Glomerular visceral epithelial cell (primary cell): Measurements from ENCODE around the gene SIGMAR1.
A peak's percentile ranks its signal among the peaks of the same experiment; 100 is the strongest.

Source experiments
- DNase-seq: peaks from one replicate; pipeline ENCODE4 v3.0.0-alpha.2; 2016; ENCODE audit errors: extremely low spot score

Gene SIGMAR1

DNA sequence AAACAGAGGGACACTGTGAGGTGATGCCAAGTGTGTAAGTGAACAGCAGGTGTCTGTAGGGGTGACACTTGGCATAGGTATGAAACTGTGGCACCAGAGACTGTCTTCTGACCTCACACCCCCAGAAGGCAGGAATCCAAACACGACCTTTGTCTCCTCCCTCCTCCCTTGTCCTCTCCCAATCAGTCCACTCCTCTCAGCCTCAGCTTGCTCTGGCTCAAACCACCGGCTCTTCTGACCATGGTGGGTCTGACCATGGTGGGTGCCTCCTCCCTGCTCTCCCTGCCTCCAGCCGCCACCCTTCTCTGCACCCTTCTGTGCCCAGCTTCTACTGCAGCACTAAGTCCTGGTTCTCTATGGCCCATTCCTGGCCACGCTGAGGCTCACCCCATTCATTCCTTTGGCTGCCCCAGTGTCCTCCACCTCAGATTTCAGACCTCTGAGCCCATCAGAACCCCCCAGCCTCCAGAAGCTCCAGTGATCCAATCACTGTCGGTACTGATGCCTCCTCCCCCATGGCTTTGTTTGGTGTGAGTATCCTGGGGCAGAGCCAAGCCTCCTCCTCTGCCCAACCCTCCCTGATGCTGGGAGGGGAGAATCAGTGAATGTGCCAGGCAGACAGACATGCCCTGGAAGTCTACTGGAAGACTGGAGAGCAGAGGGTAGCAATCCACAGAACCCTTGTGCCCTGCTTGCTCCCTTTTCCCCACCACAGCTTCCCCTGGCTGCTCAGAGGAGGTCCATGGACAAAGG lies 7.0 kb downstream of the SIGMAR1 start:
- DNase-seq = no peak

DNA sequence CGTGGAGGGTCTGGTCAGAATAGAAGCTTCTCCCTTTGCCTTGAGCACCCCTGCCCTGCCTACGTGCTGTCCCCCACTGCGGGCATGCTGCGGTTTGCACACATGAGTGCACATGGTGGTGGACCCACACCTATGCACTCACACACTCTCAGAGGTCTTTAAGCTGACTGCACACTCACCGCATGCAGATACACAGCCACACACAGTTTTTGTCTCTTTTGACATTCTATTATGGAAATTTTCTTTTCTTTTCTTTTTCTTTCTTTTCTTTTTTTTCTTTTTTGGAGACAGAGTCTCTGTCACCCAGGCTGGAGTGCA lies 8.1 kb downstream of the SIGMAR1 start:
- DNase-seq = no peak

DNA sequence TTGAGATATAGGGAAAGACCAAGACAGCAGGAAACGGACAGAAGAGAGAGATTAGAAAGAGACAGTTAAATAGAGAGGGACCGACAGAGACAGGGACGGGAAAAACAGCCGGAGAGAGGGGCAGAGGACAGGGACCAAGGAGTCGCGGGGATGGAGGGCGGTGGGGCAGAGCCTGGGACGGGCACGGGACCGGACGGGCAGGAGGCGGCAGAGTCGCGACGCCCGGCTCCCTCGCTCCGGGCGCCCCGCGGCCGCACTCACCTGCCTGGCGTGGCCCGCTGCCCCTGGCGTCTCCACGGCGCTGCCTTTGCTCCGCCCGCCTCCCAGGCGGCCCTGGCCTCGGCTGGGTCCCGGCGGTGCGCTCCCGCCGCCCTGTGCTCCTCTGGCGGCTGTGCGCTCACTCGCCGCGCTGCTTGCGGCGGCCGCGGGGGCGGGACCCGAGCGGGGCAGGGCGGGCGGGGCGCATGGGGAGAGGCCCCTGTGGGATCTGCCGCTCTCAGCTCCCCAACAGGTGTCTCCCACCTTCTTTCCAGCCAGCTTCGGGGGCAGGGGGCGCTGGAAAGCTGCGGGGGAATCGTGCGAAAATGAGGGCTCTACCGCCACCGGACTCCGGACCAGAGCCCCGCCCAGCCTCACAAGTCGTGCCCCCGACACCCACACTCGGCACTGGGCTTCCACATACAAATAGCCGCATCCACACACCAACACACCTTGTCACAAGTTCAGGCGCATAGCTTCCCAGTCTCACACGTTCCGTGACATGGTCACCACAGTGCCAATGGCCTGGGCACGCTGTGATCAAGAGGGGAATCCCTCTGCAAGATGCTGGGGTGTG lies 8.7 kb downstream of the SIGMAR1 start, which contains the start of gene ARID3C:
Gene ARID3C, minus strand, starts transcription at position 411 of the 835 bp plus-strand sequence. CDS start 1,052 bp downstream, outside the sequence.
- peak; percentile 36 for DNase-seq

DNA sequence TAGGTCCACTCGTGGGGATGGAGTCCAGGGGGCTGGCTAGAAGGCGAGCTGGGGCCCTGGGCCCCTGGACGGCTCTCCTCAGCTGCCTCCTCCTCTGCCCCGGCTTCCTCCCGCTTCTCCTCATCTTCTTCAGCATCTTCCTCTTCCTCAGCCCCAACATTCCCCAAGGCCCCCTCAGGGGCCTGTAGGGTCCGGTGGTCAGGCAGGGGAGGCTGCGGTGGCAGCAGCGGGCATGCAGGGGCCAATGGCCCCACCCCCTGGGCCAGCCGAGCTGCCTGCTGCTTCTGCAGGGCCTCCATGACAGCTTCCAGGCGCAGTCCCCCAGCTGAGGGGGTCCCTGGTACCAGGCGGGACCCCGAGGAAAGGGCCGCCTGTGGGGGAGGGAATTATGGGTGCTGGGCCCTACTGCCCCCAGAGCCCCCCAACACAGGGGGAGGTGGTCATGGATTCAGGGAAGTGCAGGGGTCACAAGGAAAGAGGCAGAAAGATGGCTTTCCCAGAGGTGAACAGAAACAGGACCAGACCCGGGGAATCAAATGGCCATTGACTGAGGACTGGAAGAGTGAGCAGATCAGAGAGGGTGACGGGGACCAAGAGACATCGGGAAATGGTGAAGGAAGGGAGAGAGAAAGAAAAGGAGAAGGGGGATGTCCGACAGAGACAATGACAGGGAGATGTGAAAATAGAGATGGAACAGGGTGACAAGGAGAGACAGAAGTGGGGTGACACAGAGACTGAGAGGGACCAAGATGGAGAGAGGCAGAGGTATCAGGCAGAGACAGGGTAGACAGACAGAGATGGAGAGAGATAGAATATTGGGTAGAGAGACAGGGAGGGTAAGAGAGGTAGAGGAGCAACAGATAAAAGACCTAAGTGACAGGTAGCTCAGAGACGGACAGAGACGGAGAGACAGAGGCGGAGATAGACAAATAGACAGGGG lies 9.6 kb downstream of the SIGMAR1 start:
- no peak for DNase-seq

DNA sequence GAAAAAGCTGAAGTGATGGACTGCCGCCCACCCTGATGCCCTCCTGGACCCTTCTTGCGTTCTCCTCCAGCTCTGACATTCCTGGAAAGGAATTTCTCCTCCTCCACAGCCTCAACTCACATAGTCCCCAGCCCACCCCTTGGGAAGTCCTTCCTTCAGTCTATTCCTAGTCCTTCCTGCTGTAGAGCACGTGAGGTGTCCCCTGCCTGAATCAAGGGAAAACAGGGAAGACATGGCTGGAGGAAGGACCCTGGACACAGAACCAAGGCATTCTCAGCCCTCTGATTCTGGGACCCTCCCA lies 12.5 kb downstream of the SIGMAR1 start:
- DNase-seq = no peak

DNA sequence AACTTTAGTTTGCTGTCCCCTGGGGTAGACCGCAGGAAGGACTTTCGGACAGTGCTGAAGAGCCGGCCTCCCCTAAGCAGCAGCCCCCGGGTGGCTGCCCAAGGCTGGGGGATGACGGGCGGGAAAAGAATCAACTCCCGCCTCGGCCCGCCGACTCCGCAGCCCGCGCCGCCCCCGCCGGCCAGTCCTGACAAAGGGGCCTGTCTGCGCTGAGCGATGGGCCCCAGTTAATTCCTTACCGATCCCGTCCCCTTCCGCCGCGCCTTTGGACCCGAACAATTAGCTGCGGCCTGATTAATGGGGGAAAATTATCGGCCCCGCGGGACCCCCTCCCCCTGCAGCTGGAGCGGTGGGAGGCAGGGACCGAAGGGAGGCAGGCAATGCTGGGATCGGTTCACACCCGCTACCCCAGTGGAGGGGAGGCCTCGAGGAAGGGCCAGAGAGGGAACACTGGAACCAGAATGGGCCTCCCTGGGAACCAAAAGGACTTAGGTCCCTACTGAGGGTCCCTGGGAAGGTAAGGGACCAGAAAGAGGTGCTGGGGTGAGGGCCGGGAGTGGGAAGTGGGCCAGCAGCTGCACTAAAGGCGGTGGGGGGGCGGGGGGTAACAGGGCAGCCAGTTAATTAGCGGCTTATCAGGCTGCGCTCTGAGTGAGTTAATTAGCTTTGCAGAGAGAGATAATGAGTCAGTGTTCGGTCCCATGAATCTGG lies 13.0 kb downstream of the SIGMAR1 start:
- no peak for DNase-seq

DNA sequence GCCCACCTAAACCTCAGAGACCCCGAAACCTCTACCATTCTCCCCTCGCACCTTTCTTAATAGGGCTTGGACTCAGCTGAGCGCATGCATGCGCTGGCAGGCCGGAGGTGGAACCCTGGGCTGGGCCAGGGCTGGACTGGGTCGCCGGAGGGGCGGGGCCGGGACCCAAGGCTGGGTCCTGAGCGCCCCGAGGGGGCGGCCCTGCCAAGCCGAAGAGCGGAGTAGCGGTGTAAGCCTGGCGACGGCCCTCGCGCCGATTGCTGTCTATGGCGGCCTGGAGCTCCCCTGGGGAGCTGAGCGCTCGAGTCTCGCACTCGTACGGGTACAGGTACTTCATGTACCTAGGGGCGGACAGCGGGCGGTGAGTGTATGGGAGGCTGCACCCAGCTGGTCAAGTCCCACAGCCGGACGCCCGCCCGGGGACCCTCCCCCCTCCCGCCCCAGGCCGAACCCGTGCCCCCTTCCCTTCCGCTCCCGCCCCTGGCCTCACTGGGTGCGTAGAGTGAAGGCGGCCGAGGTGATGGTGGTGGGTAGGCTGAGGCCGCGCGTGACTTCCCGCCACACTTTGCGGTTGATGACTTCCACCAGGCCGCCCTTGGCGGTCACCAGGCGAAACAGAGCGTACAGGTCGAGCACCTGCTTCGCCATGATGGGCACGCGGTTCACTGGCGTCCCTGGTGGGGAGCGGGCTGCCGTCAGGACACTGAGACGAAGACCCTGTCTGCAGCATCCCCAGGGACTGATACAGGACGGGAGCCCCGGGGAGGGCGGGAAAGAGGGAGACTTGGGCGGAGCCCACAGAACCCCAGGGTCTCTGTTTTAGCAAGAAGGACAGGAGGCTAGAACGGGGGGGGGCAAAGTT lies 14.0 kb downstream of the SIGMAR1 start:
- DNase-seq = no peak

DNA sequence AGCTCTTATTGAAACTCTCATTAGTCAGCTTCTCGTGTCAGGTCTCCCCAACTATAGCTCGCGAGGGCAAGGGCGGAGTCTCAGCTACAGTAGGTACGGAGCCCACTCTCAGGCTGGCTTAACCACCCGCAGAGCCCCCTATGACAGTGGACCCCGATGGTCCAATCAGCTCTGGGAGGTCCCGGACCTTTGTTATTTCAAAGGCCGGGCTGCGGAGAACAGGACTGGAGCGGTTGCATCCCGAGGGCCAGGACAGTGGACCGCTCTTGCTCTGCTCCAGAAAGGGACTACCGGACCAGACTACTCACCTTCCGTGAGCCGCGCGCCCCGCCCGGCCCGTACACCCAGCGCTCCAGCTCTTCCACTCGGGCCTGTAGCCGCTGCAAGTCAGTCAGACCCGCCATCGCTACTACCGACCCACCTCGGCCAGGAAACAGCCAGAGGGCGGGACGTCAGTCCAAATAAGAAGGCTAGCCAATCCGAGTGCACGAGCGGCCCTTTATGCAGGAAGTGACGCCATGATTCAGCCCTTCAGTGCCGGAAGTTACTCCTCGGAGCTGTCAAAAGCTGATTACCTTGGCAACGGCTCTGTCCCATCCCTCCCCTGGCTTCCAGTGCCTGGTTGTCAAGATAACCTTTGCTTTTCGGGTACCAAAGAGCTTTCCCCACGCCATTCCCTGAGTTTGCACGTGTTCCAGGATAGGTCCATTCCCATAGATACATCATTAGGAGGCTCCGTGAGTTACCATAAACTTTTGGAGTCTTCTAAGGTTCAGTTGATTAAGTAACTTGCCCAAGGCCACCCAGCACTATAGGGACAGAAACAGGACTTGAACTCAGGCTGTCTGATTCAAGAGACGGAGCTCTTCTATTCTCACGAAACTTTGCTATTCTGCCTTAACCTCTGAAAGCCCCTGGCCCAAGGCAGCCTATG lies 17.3 kb downstream of the SIGMAR1 start, which contains the start of gene DCTN3:
Gene DCTN3, minus strand, starts transcription at position 435 of the 934 bp plus-strand sequence. Its CDS starts 31 bp downstream, at position 404.
- peak; percentile 91 for DNase-seq

DNA sequence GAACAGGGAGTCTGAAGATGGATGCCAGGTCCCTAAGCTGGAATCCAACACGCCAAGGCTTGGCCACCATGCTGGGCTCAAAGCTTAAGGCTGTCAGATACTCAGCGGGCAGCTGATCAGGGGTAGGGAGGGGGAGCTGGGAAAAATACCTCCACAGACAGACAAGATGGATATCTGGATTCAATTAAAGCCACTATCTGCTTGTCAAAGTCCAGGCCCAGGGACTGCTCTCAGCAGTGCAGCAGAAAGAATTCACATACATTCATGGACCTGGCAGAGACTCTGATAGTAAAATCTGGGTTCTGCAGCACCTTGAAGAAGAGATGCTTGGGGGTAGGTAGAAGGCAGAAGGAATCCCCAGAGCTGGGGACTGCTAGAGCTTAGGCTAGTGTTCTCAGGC lies 22.5 kb downstream of the SIGMAR1 start:
- DNase-seq = no peak

DNA sequence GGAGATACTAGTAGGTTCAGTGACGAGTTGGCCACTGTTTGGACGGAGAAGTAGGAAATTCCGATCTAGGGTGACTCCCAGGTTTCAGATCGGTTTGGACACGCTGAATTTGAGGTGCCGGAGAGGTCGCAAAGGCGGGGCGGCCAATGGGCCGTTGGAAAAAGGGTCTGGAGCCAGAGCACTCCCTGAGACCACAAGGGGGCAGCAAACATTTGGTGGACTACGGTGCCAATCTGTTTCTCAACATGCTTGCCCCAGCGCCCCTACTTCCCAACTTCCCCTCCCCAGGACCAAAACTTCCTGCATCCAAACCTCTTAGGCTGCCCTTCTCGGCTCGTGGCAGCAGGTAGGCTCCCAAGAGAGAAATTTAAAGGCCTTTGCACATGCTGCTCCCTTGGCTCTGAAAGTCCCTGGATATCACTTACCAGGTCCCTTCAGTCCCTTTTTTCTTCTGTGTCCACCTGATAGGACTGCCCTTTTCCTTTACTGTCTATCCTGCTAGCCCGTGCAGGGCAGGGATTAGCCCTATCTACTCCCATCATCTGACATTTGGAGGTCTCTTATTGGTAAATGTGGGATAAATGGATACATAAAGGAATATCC lies 24.7 kb downstream of the SIGMAR1 start:
- peak; percentile 73 for DNase-seq

DNA sequence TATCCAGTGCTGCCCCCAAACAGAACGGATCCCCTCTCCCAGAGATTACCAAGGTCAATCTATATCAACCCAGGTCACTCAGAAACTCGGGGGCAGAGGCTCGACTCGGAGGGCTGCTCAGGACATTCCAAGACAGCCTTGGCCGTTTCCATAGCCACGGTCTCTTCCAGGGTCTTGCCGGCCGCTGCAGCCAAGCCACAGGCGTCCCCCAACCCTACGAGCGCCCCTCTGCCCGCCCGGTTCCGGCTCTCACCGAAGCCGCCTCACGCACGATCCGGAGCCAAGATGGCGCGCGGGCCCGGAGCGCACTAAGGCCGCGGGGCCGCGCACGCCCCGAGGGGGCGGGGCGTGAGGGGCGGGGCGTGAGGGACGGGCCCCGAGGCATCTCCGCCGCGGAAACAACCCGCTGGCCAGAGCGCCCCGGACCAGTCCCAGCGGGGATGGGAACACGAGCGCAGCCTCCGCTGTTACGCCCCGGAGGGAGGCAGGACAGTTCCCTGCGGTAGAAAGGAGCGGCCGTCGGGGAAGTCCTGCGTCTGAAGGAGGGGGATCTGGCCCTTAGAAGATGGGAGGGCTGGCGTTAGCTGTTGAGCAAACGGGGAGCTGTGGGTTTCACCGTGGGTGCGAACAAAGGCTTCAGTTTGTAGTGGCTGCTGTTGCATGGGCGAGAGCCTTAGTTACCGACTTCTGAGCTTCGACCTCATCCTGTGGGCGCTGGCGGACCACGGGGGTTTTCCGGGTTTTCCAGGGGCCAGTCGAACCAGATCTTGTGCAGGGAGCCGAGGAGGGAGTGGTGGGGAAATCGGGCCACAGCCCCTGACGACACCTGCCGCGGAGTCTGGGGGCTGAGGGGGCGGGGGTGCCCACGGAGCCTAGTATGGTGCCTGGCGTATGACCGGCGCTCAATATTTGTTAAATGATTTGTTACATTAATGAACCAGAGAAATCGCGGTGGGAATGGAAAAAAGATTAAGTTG lies 25.5 kb downstream of the SIGMAR1 start, which contains the start of gene RPP25L:
Gene RPP25L, minus strand, starts transcription at position 287 of the 977 bp plus-strand sequence. CDS start 801 bp downstream, outside the sequence.
- peak; percentile 89 for DNase-seq

DNA sequence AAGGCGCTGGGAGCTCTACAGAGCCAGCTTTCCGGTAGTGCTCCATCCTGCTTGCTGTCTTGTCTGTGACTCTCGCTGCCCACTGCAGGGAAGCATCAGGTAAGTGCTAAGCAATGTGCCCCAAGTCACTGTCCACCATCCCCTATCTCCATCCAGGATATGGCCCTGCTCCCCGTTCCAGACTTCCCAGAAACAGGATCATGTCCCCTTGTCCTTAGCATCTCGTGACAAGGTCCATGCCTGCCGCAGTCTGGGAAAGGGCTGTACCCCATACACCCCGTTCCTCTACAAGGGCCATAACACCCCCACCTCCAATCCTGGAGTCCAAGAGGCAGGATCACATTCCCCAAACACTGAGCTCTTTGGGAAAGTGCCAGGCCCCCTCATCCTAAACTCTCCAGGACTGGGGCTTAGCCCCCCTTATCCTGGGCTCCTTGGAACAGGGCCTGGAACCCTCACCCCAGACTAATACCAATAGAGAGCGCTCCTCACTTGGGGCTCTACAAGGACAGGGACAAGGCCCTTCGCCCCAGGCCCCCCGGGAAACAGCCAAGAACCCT lies 26.3 kb downstream of the SIGMAR1 start:
- DNase-seq = no peak

DNA sequence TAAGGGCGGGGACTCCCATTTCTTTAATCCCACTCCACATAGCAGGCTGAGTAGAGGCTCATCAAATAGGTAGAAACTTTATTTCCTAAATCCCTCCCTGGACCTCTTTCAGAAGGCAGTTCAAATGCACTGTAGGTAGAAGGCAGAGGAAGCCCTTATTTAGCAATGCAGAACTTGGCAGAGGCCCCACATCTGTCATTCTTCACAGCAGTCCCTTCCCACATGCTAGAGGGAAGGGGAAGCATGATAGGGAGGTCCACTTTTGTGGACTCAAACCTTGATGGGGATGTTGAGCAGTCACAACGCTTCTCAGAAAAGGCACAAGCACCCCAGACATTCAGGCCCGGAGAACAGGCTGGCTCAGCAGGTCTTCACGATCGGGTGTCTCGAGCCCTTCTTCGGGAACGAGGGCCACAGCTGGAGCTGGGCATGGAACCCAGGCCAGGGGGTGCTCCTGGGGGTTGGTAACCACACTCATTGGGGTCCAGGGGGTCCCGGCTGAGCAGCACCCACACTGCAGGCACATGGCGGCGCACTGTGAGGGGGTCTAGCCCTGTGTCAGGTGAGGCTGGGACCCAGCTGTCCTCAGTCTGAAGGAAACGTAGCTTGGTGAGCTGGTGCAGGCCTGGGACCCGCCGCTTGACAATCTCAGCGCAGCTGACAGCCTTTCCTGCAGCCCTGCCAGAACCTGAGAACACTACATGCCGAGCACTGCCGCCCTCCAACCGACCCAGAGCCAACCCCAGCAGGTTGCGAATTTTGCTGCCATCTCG lies 27.0 kb downstream of the SIGMAR1 start:
- DNase-seq = no peak

DNA sequence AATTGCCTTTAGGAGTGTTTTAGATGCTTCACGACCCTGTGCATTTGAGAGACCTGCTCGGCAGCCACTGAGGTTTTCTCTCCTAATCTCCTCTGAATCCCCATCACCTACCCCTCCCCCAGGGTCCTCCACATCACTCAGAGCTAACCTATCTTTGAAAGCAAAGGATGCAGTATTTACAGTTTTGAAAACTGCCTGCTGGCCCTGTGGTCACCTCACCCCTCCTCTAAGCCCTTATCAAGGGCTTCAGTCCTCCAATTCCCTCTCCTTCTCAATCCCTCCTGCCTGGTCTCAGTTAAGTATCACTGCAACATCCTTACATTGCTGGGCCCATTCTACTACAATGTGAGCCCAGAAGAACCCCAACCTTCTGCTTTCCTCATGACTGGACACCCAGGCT lies 30.3 kb downstream of the SIGMAR1 start:
- DNase-seq = no peak

DNA sequence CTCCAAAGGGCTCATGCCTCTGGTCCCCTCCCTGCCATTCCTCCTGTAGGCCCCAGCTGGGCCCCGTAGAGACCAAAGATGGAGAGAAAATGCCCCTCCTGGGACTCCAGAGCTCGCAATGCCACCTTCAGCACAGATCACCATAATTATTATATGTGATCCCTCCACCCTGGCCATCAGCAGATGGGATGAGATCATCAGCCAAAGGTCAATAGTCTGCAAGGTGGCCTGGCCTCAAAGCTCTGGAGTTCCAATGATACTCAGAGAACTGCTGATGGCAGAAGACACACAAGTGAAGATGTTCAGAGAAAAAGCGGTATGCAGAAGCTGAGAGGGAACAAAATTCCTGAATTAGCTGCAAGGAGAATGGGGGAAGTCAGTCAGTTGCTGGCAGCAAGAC lies 30.7 kb downstream of the SIGMAR1 start:
- DNase-seq = no peak

DNA sequence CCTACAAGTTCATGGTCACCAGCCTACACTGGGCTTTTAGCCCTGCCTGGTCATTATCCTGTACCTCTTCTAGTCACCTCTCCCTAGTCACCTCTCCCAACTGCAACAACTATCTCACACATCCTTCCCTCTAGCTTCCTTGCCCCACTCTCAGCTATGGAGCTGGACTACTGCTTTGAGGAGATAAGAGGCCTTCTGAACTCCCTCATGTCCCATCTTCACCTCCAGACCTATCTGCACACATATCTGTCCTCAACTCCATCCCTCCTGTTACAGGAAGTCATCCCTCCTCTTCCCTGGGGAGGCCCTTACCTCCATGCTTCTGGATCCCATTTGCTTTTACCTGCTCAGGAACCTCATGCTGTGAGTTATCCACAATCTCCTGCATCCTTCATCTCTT lies 31.4 kb downstream of the SIGMAR1 start:
- DNase-seq = no peak
